Mesenchymal stem cell (in vitro differentiated cells and primary cell): Measurements from ENCODE around the gene NFATC3. TPM values are rescaled to one million over a fixed set of nuclear protein-coding genes. Genes with fewer than 3 reads are reported as not detected.

Experiments
- small RNA-seq: library from polyadenylated mRNA; stranded (forward); fragments of <200 nt; extraction: miRNeasy Mini kit (QIAGEN cat#:217004); gene quantifications from one replicate; pipeline ENCODE3, GENCODE V24; 2013; ENCODE audit warnings: low read depth

Gene NFATC3

Small RNA genes lying within 50 kb of the gene (small RNA-seq; reads per million reads assigned to genes)
- gene RF00019, result not detected
- not detected for gene RF00554
